Measurements from ENCODE around the gene ANTXR2.

The ANTXR2 gene

GRCh38 chr4:79906303-79906702, 166.7 kb downstream of the ANTXR2 start:
- Histone ChIP-seq H3K27ac (no peak overlapping the region), H4K20me1 (ENCODE audit: insufficient read depth) (no peaks in the 10 kb centered on the region), H3K4me2 (no peak overlapping the region), H3K4me1 (ENCODE audit: low read depth, poor library complexity, severe bottlenecking) (no peaks in the 10 kb centered on the region), H3K9ac (no peak overlapping the region), H3K79me2 (ENCODE audit: insufficient read depth, low read depth) (no peaks in the 10 kb centered on the region), H3K36me3 (ENCODE audit: insufficient read depth) (no peaks in the 10 kb centered on the region), H3K4me3 (IDR thresholded peaks at IDR 0.05; ENCODE audit: insufficient read depth, low read depth, low read length) (no peak overlapping the region), H3K27me3 (ENCODE audit: insufficient read depth, low read depth) (no peaks in the 10 kb centered on the region), H2AFZ (ENCODE audit: low read depth) (no peak overlapping the region)
- no peak for TF ChIP-seq CTCF (conservative IDR thresholded peaks at IDR 0.05; ENCODE audit: low read depth, low read length)

- Histone ChIP-seq H3K9ac (no peak overlapping the region), H3K4me2 (no peak overlapping the region), H2AFZ (ENCODE audit: low read depth) (no peak overlapping the region), H3K4me3 (IDR thresholded peaks at IDR 0.05; ENCODE audit: insufficient read depth, low read depth, low read length) (no peak overlapping the region), H3K4me1 (ENCODE audit: low read depth, poor library complexity, severe bottlenecking) (no peaks in the 10 kb centered on the region), H3K36me3 (ENCODE audit: insufficient read depth) (no peaks in the 10 kb centered on the region), H3K27ac (no peak overlapping the region), H4K20me1 (ENCODE audit: insufficient read depth) (no peaks in the 10 kb centered on the region), H3K79me2 (ENCODE audit: insufficient read depth, low read depth) (no peaks in the 10 kb centered on the region), H3K27me3 (ENCODE audit: insufficient read depth, low read depth) (no peaks in the 10 kb centered on the region)
- TF ChIP-seq CTCF (conservative IDR thresholded peaks at IDR 0.05; ENCODE audit: low read depth, low read length), result no peak
Measured at GRCh38 chr4:79905212-79905611, 167.8 kb downstream of the ANTXR2 start.

- no peak for TF ChIP-seq CTCF (conservative IDR thresholded peaks at IDR 0.05; ENCODE audit: low read depth, low read length)
- no peak overlapping the region for H3K4me2 ChIP-seq
- no peak overlapping the region for H3K9ac ChIP-seq
- no peaks in the 10 kb centered on the region for H3K36me3 ChIP-seq (ENCODE audit: insufficient read depth)
- H3K4me1 ChIP-seq (ENCODE audit: low read depth, poor library complexity, severe bottlenecking), result no peaks in the 10 kb centered on the region
- no peaks in the 10 kb centered on the region for H4K20me1 ChIP-seq (ENCODE audit: insufficient read depth)
- H3K27ac ChIP-seq, result no peak overlapping the region
- H2AFZ ChIP-seq (ENCODE audit: low read depth), result no peak overlapping the region
- no peak overlapping the region for H3K4me3 ChIP-seq (IDR thresholded peaks at IDR 0.05; ENCODE audit: insufficient read depth, low read depth, low read length)
- no peaks in the 10 kb centered on the region for H3K79me2 ChIP-seq (ENCODE audit: insufficient read depth, low read depth)
- no peaks in the 10 kb centered on the region for H3K27me3 ChIP-seq (ENCODE audit: insufficient read depth, low read depth)
Measured at GRCh38 chr4:79904331-79904730, 168.7 kb downstream of the ANTXR2 start.

GRCh38 chr4:79900182-79900581, 172.8 kb downstream of the ANTXR2 start:
- no peak overlapping the region for H3K4me2 ChIP-seq
- H3K36me3 ChIP-seq (ENCODE audit: insufficient read depth), result no peaks in the 10 kb centered on the region
- no peak overlapping the region for H2AFZ ChIP-seq (ENCODE audit: low read depth)

More at GRCh38 chr4:79900182-79900581, 172.8 kb downstream of the ANTXR2 start:
- Histone ChIP-seq H3K9ac (no peak overlapping the region), H4K20me1 (ENCODE audit: insufficient read depth) (no peaks in the 10 kb centered on the region), H3K4me1 (ENCODE audit: low read depth, poor library complexity, severe bottlenecking) (no peaks in the 10 kb centered on the region), H3K4me3 (IDR thresholded peaks at IDR 0.05; ENCODE audit: insufficient read depth, low read depth, low read length) (no peak overlapping the region), H3K27ac (no peak overlapping the region), H3K27me3 (ENCODE audit: insufficient read depth, low read depth) (no peaks in the 10 kb centered on the region), H3K79me2 (ENCODE audit: insufficient read depth, low read depth) (no peaks in the 10 kb centered on the region)
- no peak for TF ChIP-seq CTCF (conservative IDR thresholded peaks at IDR 0.05; ENCODE audit: low read depth, low read length)

All from KMS-11 (cell line).